H1 (cell line): ENCODE measurements around the gene CALML5. TPM values are rescaled to one million over a fixed set of nuclear protein-coding genes. Genes with fewer than 3 reads are reported as not detected.

Experiments
- CTCF ChIA-PET: fragments of 300-600 bp; sonication (Branson Sonifier 250); formaldehyde crosslinking; loops from one replicate; lab custom pipeline; 2021; ENCODE audit not compliant: partially characterized antibody; lab: Charles Lee
- POLR2A ChIA-PET: fragments of 300-600 bp; sonication (Branson Sonifier 250); formaldehyde crosslinking; loops from one replicate; lab custom pipeline; 2021; ENCODE audit warnings: inconsistent platforms; ENCODE audit not compliant: partially characterized antibody; lab: Charles Lee
- DNase-seq, 2 experiments: peaks; one replicate each; pipeline versions ENCODE4 v3.0.0 to v3.0.0-alpha.2; 2010 to 2022; ENCODE audit warnings: low spot score in 2 of 2, low read depth in 1 of 2, mixed read lengths in 1 of 2
- FAIRE-seq: peaks from 2 replicates; lab custom pipeline; 2011; peaks lifted over from hg19 to GRCh38; lab: Jason Lieb, UNC
- H2AFZ ChIP-seq: 2 replicates; pipeline ENCODE4 v1.8.1; 2012; ENCODE audit warnings: low read length, inconsistent platforms
- H2AK5ac ChIP-seq: 2 replicates; pipeline ENCODE4 v1.6.1; 2013; ENCODE audit warnings: low read depth, low read length
- H2BK120ac ChIP-seq: replicated peaks from 2 replicates; pipeline ENCODE3; 2013; ENCODE audit warnings: low read depth, low read length, inconsistent platforms
- H2BK12ac ChIP-seq: 2 replicates; pipeline ENCODE4 v1.6.1; 2013; ENCODE audit warnings: low read depth, low read length
- H2BK15ac ChIP-seq: 2 replicates; pipeline ENCODE4 v1.6.1; 2013; ENCODE audit warnings: low read length
- H2BK20ac ChIP-seq: 2 replicates; pipeline ENCODE4 v1.6.1; 2013; ENCODE audit warnings: low read length
- H2BK5ac ChIP-seq: 2 replicates; pipeline ENCODE4 v1.6.1; 2013; ENCODE audit warnings: low read depth, low read length
- H3K14ac ChIP-seq: 2 replicates; pipeline ENCODE4 v1.6.1; 2013; ENCODE audit warnings: inconsistent platforms; ENCODE audit not compliant: insufficient read length
- H3K18ac ChIP-seq: 2 replicates; pipeline ENCODE4 v1.6.1; 2013; ENCODE audit warnings: low read length; ENCODE audit errors: extremely low read depth
- H3K23ac ChIP-seq: 2 replicates; pipeline ENCODE4 v1.6.1; 2013; ENCODE audit warnings: inconsistent platforms; ENCODE audit not compliant: insufficient read length
- H3K23me2 ChIP-seq: 2 replicates; pipeline ENCODE4 v1.6.1; 2013; ENCODE audit warnings: low read depth, low read length
- H3K27ac ChIP-seq: 2 replicates; pipeline ENCODE4 v1.6.1; 2011; ENCODE audit warnings: low read depth, low read length, inconsistent platforms
- H3K27me3 ChIP-seq, 4 experiments: replicated peaks in 1 of 4; 1 replicate in 1 of 4; 2 replicates in 3 of 4; pipeline versions ENCODE4 v1.6.1 to v1.8.1; 2011 to 2013; ENCODE audit warnings: low read length in 3 of 4, mild to moderate bottlenecking in 3 of 4, inconsistent platforms in 2 of 4, mixed read lengths in 2 of 4, moderate library complexity in 1 of 4; ENCODE audit not compliant: control insufficient read depth in 3 of 4, insufficient read depth in 3 of 4; ENCODE audit errors: extremely low read depth in 1 of 4
- H3K36me3 ChIP-seq, 4 experiments: 2 replicates each; pipeline versions ENCODE4 v1.6.1 to v1.8.1; 2011 to 2013; ENCODE audit warnings: mild to moderate bottlenecking in 4 of 4, low read length in 3 of 4, moderate library complexity in 2 of 4, control low read depth in 1 of 4, inconsistent platforms in 1 of 4; ENCODE audit not compliant: insufficient read depth in 4 of 4, control insufficient read depth in 2 of 4
- H3K4ac ChIP-seq: replicated peaks from 2 replicates; pipeline ENCODE3; 2013; ENCODE audit warnings: low read length, low read depth, mixed read lengths, inconsistent platforms; ENCODE audit not compliant: insufficient read length
- H3K4me1 ChIP-seq, 4 experiments: replicated peaks in 1 of 4; 1 replicate in 1 of 4; 2 replicates in 3 of 4; pipeline versions ENCODE4 v1.6.1 to v1.8.1; 2011 to 2013; ENCODE audit warnings: low read length in 3 of 4, inconsistent platforms in 2 of 4, mixed read lengths in 1 of 4; ENCODE audit not compliant: insufficient read depth in 4 of 4, control insufficient read depth in 3 of 4
- H3K4me2 ChIP-seq, 2 experiments: 2 replicates each; pipeline versions ENCODE4 v1.6.1 to v1.8.1; 2011 to 2013; ENCODE audit warnings: low read depth in 2 of 2, low read length in 2 of 2, control low read depth in 1 of 2, inconsistent platforms in 1 of 2, mild to moderate bottlenecking in 1 of 2; ENCODE audit not compliant: insufficient read depth in 1 of 2
- H3K4me3 ChIP-seq, 4 experiments: fragments of 200-600, 300-600 bp in 1 of 4; sonication (generic), shearing (Covaris generic), sonication (Bioruptor Twin) in 1 of 4; 2 replicates each; pipeline versions ENCODE4 v1.5.1 to v1.8.1; 2011 to 2016; ENCODE audit warnings: low read length in 4 of 4, low read depth in 3 of 4, control low read depth in 2 of 4, inconsistent platforms in 2 of 4, mild to moderate bottlenecking in 2 of 4, mixed read lengths in 1 of 4, moderate library complexity in 1 of 4; ENCODE audit not compliant: insufficient read depth in 2 of 4; ENCODE audit errors: extremely low read depth in 1 of 4
- H3K56ac ChIP-seq: replicated peaks from 2 replicates; pipeline ENCODE3; 2013; ENCODE audit warnings: low read depth, mild to moderate bottlenecking, mixed read lengths, low read length, inconsistent platforms; ENCODE audit not compliant: insufficient read length
- H3K79me1 ChIP-seq: 2 replicates; pipeline ENCODE4 v1.6.1; 2013; ENCODE audit warnings: low read depth, low read length, control low read depth
- H3K79me2 ChIP-seq, 2 experiments: 2 replicates each; pipeline versions ENCODE4 v1.6.1 to v1.8.1; 2012 to 2013; ENCODE audit warnings: low read length in 2 of 2, mild to moderate bottlenecking in 2 of 2, inconsistent platforms in 1 of 2; ENCODE audit not compliant: insufficient read depth in 2 of 2, control insufficient read depth in 1 of 2
- H3K9ac ChIP-seq, 4 experiments: replicated peaks in 1 of 4; 1 replicate in 1 of 4; 2 replicates in 3 of 4; pipeline versions ENCODE4 v1.6.1 to v1.8.1; 2011 to 2013; ENCODE audit warnings: low read depth in 3 of 4, low read length in 3 of 4, control low read depth in 2 of 4, mild to moderate bottlenecking in 2 of 4, moderate library complexity in 2 of 4, inconsistent platforms in 1 of 4; ENCODE audit errors: extremely low read depth in 1 of 4
- H3K9me3 ChIP-seq, 2 experiments: 2 replicates each; pipeline versions ENCODE4 v1.6.1 to v1.8.1; 2012 to 2013; ENCODE audit warnings: mild to moderate bottlenecking in 2 of 2, moderate library complexity in 2 of 2, control low read depth in 1 of 2, inconsistent platforms in 1 of 2, low read depth in 1 of 2, low read length in 1 of 2, mixed read lengths in 1 of 2; ENCODE audit not compliant: insufficient read depth in 2 of 2
- H4K20me1 ChIP-seq, 2 experiments: replicated peaks in 1 of 2; 2 replicates each; pipeline versions ENCODE3 to v1.8.1; 2011 to 2013; ENCODE audit warnings: inconsistent platforms in 2 of 2, low read length in 2 of 2, mild to moderate bottlenecking in 1 of 2; ENCODE audit not compliant: insufficient read depth in 2 of 2, control insufficient read depth in 1 of 2
- H4K5ac ChIP-seq: 2 replicates; pipeline ENCODE4 v1.6.1; 2013; ENCODE audit warnings: low read length, low read depth, mixed read lengths, inconsistent platforms; ENCODE audit not compliant: insufficient read length
- H4K8ac ChIP-seq: 2 replicates; pipeline ENCODE4 v1.8.0; 2013; ENCODE audit warnings: mild to moderate bottlenecking, moderate library complexity, low read length, inconsistent platforms; ENCODE audit not compliant: insufficient read depth; ENCODE audit errors: extremely low read depth
- H4K91ac ChIP-seq: replicated peaks from 2 replicates; pipeline ENCODE3; 2013; ENCODE audit warnings: low read length, mixed read lengths, inconsistent platforms; ENCODE audit not compliant: insufficient read length
- CEBPB ChIP-seq: IDR thresholded peaks from 2 replicates; pipeline ENCODE4 v1.6.1; 2012; ENCODE audit warnings: low read depth, low read length
- E2F6 ChIP-seq: IDR thresholded peaks from 2 replicates; pipeline ENCODE4 v1.6.1; 2012; ENCODE audit warnings: inconsistent platforms
- HDAC2 ChIP-seq, 2 experiments: fragments of 300-600 bp in 1 of 2; sonication (generic) in 1 of 2; IDR thresholded peaks; 2 replicates each; pipeline ENCODE4 v1.6.1; 2011 to 2012; ENCODE audit warnings: low read depth in 2 of 2, low read length in 2 of 2, mild to moderate bottlenecking in 2 of 2, moderate library complexity in 2 of 2, borderline replicate concordance in 1 of 2, inconsistent platforms in 1 of 2
- MAX ChIP-seq: IDR thresholded peaks from 2 replicates; pipeline ENCODE4 v1.6.1; 2012; ENCODE audit warnings: inconsistent platforms
- WGBS, 2 experiments: shearing (Covaris generic) in 1 of 2; methylation state at CpG; one replicate each; pipeline versions ENCODE4 v1.1.6 to v1.1.7; 2013 to 2015; ENCODE audit warnings: low lambda C conversion rate in 2 of 2, mixed read lengths in 2 of 2, inconsistent platforms in 1 of 2, low coverage in 1 of 2, missing lambda C conversion rate in 1 of 2; ENCODE audit not compliant: insufficient replicate concordance in 2 of 2, insufficient coverage in 1 of 2, insufficient read length in 1 of 2; ENCODE audit errors: extremely low coverage in 1 of 2, missing lambda C conversion rate in 1 of 2; 5-methylcytosine and 5-hydroxymethylcytosine counted together
- polyA plus RNA-seq, 7 experiments: library from polyadenylated mRNA; depleted of rRNA in 3 of 7; stranded (reverse) in 5 of 7; unstranded in 2 of 7; fragments of >200 nt in 5 of 7; fragments of 200-250 nt in 2 of 7; gene quantifications; 1 replicate in 5 of 7; 2 replicates in 1 of 7; 4 replicates in 1 of 7; pipeline versions ENCODE4 v1.2.1 to v1.2.3, GENCODE V29; 2011 to 2013; ENCODE audit warnings: missing spikeins in 2 of 7, mixed read lengths in 2 of 7
- total RNA-seq: library from RNA; stranded (reverse); fragmentation: NEBNext Ultra II Directional; extraction: Animal tissue kit (Norgen Biotek cat#: 25700); gene quantifications from 2 replicates; pipeline ENCODE4 v1.2.1, GENCODE V29; 2021

CALML5 gene
- total and polyA plus RNA-seq, 2 of the 8 experiments (the other 6 are each of a cell fraction or from before 2014, with no cell fraction given): not detected

GRCh38 chr10:5488272-5489161 is 10.9 kb downstream of the CALML5 start:
- no peaks in the 10 kb centered on the region for H3K36me3 ChIP-seq
- H4K8ac ChIP-seq: peak overlapping the region; percentile 68
- H2AK5ac ChIP-seq: peak overlapping the region; percentile 45; the same call in 1 of the 2 replicates
- FAIRE-seq (no peak), DNase-seq (no peak)
- H2BK5ac ChIP-seq: peak overlapping the region; percentile 49; the same call in 1 of the 2 replicates
- no peak overlapping the region for H3K9ac ChIP-seq
- TF ChIP-seq CEBPB (peak; percentile 27; the same call in 1 of the 2 replicates), HDAC2 (IDR thresholded peaks at IDR 0.05; ENCODE audit: borderline replicate concordance in 1 of 2, low read depth in 2 of 2, low read length in 2 of 2) (no peak), E2F6 (peak; percentile 77), MAX (peak; percentile 66)
- no peak overlapping the region for H3K4me3 ChIP-seq
- H2BK12ac ChIP-seq: peak overlapping the region; percentile 82; the same call in 1 of the 2 replicates
- no peak overlapping the region for H3K14ac ChIP-seq
- H3K23me2 ChIP-seq: no peaks in the 10 kb centered on the region
- WGBS, 2 experiments: 88% methylated on average over 25 of the region's 27 CpGs; no CpG with 5 or more reads in 1 of the 2 experiments
- H3K79me2 ChIP-seq: no peaks in the 10 kb centered on the region
- no peaks in the 10 kb centered on the region for H4K20me1 ChIP-seq
- peaks cover 6 to 7% of the 10 kb centered on the region in 2 experiments; a peak in 2 of 4 replicates for H3K9me3 ChIP-seq
- ChIA-PET POLR2A (interaction anchor here (0.9 to 2.6 kb wide), 8 partner anchors 11 to 97 kb away, joined by 3 to 8 read pairs (median 4); no protein-coding TSS in a partner anchor), CTCF (interaction anchor here (1.0 to 2.1 kb wide), 4 partner anchors 11 to 36 kb away, joined by 3 to 6 read pairs (median 4); partner anchors contain the start of genes CALML3 and CALML5)
- H3K18ac ChIP-seq: peak overlapping the region; percentile 62; the same call in 1 of the 2 replicates
- no peaks in the 10 kb centered on the region for H3K27me3 ChIP-seq
- no peaks in the 10 kb centered on the region for H3K79me1 ChIP-seq
- H3K27ac ChIP-seq: no peak overlapping the region
- H3K4me2 ChIP-seq: no peak overlapping the region; a peak in 1 of 4 replicates
- H2BK120ac ChIP-seq: no peak overlapping the region
- H2BK15ac ChIP-seq: peak overlapping the region; percentile 12; the same call in 1 of the 2 replicates
- H3K4me1 ChIP-seq: peaks cover 0 to 14% (median 4%) of the 10 kb centered on the region in 4 experiments; a peak in 5 of 7 replicates
- H3K23ac ChIP-seq: no peak overlapping the region
- H4K5ac ChIP-seq: no peak overlapping the region
- H4K91ac ChIP-seq: peak overlapping the region; percentile 59
- peak overlapping the region; percentile 23 for H3K4ac ChIP-seq
- peak overlapping the region; percentile 64; the same call in 1 of the 2 replicates for H2AFZ ChIP-seq
- H3K56ac ChIP-seq: no peak overlapping the region
- H2BK20ac ChIP-seq: peak overlapping the region; percentile 82; the same call in 1 of the 2 replicates
